ENCODE data around the gene CCN5.

Gene CCN5

DNA sequence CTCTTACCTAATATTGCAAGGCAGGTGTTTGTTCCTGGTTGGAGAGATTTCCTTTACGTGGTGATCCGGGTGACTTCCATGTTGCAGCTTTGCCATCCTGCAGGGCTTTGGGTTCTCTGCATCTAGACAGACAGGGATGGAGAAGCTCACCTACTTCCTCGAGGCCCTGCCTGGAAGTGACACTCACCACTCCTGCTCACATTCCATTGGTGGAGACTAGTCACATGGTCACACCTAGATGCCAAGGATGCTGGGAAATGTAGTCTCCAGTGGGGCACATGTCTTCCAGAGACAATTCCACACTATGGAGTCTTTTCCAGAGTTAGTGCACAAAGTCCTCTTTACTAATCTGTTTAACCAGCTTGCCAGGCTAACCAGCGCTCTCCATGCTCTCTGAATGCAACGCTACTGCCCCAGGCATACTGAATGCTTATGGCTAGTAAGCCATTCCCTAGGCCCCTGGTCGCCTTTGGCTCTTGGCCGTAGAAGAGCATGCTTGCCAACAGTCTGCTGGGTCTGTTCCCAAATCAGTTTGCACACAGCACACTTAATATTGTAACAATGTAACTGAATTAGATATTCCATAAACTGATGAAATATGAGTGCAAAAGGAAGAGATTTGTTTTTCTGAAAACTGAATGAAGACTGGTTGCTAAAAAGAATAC is 23.8 kb downstream of the CCN5 start:
- H3K9ac ChIP-seq (ENCODE audit: low read depth, low read length, poor library complexity, severe bottlenecking) = no peak overlapping the region
- H2AFZ ChIP-seq (ENCODE audit: low read length) = peak overlapping the region; percentile 63; the same call in 1 of the 2 replicates
- H4K20me1 ChIP-seq (ENCODE audit: insufficient read depth, low read length, poor library complexity, severe bottlenecking) = no peaks in the 10 kb centered on the region
- no peaks in the 10 kb centered on the region for H3K36me3 ChIP-seq (ENCODE audit: insufficient read depth, low read length)
- no peaks in the 10 kb centered on the region for H3K9me3 ChIP-seq (ENCODE audit: insufficient read depth, low read depth, low read length)
- H3F3A ChIP-seq (ENCODE audit: low read depth) = no peaks in the 10 kb centered on the region
- no peaks in the 10 kb centered on the region for H3K79me2 ChIP-seq (ENCODE audit: insufficient read depth, low read length)
- H3K4me1 ChIP-seq (ENCODE audit: insufficient read depth, low read length, poor library complexity, severe bottlenecking) = peaks cover 9% of the 10 kb centered on the region
- TF ChIP-seq, protein P1, sequence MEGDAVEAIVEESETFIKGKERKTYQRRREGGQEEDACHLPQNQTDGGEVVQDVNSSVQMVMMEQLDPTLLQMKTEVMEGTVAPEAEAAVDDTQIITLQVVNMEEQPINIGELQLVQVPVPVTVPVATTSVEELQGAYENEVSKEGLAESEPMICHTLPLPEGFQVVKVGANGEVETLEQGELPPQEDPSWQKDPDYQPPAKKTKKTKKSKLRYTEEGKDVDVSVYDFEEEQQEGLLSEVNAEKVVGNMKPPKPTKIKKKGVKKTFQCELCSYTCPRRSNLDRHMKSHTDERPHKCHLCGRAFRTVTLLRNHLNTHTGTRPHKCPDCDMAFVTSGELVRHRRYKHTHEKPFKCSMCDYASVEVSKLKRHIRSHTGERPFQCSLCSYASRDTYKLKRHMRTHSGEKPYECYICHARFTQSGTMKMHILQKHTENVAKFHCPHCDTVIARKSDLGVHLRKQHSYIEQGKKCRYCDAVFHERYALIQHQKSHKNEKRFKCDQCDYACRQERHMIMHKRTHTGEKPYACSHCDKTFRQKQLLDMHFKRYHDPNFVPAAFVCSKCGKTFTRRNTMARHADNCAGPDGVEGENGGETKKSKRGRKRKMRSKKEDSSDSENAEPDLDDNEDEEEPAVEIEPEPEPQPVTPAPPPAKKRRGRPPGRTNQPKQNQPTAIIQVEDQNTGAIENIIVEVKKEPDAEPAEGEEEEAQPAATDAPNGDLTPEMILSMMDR (conservative IDR thresholded peaks at IDR 0.05; ENCODE audit: low read length) = no peak
- no peak for TF ChIP-seq EZH2phosphoT487 (IDR thresholded peaks at IDR 0.05; ENCODE audit: borderline replicate concordance)
- H3K27me3 ChIP-seq (ENCODE audit: insufficient read depth, low read length, poor library complexity, severe bottlenecking) = peaks cover 29% of the 10 kb centered on the region
- H3K9me2 ChIP-seq (replicated peaks; ENCODE audit: low read depth, low read length) = no peaks in the 10 kb centered on the region
- H3K4me2 ChIP-seq (ENCODE audit: low read depth, low read length, poor library complexity, severe bottlenecking) = peak overlapping the region; percentile 81
- peak overlapping the region; percentile 73 for H3K4me3 ChIP-seq (ENCODE audit: low read length, poor library complexity, severe bottlenecking)

DNA sequence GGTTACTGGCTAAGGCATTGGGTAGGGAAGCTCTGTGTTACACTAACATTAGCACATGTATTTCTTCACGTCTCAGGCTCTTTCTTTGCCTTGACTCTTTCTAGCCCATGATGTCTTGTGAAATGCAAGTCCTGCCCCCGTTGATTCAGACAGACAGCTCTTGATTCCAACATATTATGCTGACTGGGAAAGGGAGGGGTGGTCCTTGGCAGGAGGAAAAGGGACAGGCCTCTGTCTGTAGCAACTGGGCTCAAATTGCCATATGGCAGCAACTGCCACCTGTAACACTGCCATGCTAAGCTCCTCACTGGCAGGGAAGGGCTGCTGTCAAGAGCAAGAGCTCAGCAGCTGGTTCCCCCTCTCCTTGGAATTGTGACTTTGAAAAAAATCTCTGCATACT is 24.8 kb downstream of the CCN5 start:
- H3K9me2 ChIP-seq (replicated peaks; ENCODE audit: low read depth, low read length) = no peaks in the 10 kb centered on the region
- H4K20me1 ChIP-seq (ENCODE audit: insufficient read depth, low read length, poor library complexity, severe bottlenecking) = no peaks in the 10 kb centered on the region
- peaks cover 9% of the 10 kb centered on the region for H3K4me1 ChIP-seq (ENCODE audit: insufficient read depth, low read length, poor library complexity, severe bottlenecking)
- no peaks in the 10 kb centered on the region for H3K79me2 ChIP-seq (ENCODE audit: insufficient read depth, low read length)
- H3K27me3 ChIP-seq (ENCODE audit: insufficient read depth, low read length, poor library complexity, severe bottlenecking) = peaks cover 29% of the 10 kb centered on the region
- no peak overlapping the region for H3K4me2 ChIP-seq (ENCODE audit: low read depth, low read length, poor library complexity, severe bottlenecking)
- no peaks in the 10 kb centered on the region for H3K9me3 ChIP-seq (ENCODE audit: insufficient read depth, low read depth, low read length)
- H3F3A ChIP-seq (ENCODE audit: low read depth) = no peaks in the 10 kb centered on the region
- no peak overlapping the region for H2AFZ ChIP-seq (ENCODE audit: low read length)
- TF ChIP-seq EZH2phosphoT487 (IDR thresholded peaks at IDR 0.05; ENCODE audit: borderline replicate concordance) = no peak
- TF ChIP-seq, protein P1 (conservative IDR thresholded peaks at IDR 0.05; ENCODE audit: low read length) = no peak
- no peaks in the 10 kb centered on the region for H3K36me3 ChIP-seq (ENCODE audit: insufficient read depth, low read length)
- no peak overlapping the region for H3K4me3 ChIP-seq (ENCODE audit: low read length, poor library complexity, severe bottlenecking)
- H3K9ac ChIP-seq (ENCODE audit: low read depth, low read length, poor library complexity, severe bottlenecking) = no peak overlapping the region

DNA sequence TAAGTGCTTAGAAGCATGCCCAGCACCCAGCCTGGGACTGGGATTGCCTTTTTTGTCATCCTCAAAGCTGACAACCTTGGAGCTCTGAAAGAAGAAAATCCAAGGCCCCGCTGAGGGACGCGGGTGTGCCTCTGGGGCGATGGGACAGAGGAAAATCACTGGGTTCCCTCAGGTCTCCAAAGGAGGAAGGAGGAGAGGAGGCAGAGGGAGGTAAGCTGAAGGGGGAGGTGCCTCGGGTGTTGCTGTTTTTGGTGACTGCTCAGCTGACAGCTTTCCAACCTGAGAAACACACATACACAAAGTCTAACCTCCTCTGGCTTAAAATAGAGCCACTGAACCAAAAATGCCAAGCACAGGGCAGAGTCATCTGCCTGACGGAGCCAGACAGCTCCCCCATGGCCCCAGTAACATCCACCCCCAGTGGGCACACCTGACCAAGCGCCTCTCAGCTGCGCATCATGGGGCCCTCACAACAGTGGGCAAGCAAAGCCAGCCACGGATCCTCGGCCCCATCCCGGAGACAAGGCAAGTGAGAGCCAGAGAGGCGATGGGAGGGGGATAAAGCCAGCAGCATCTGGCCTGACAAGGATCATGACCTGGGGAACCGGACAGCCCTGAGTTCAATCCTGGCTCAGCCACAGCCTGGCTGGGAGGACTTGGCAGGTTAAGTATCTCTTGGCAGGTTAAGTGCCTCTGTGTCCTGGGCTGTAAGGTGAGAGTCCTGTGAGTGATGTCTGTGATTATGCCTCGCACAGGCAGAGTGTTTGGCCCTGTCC is 27.3 kb downstream of the CCN5 start:
- Histone ChIP-seq H4K20me1 (ENCODE audit: insufficient read depth, low read length, poor library complexity, severe bottlenecking) (no peaks in the 10 kb centered on the region), H3K36me3 (ENCODE audit: insufficient read depth, low read length) (no peaks in the 10 kb centered on the region), H3F3A (ENCODE audit: low read depth) (no peaks in the 10 kb centered on the region), H3K4me2 (ENCODE audit: low read depth, low read length, poor library complexity, severe bottlenecking) (no peak overlapping the region), H3K79me2 (ENCODE audit: insufficient read depth, low read length) (no peaks in the 10 kb centered on the region), H3K9me3 (ENCODE audit: insufficient read depth, low read depth, low read length) (no peaks in the 10 kb centered on the region), H3K4me1 (ENCODE audit: insufficient read depth, low read length, poor library complexity, severe bottlenecking) (peaks cover 2% of the 10 kb centered on the region), H3K9me2 (replicated peaks; ENCODE audit: low read depth, low read length) (no peaks in the 10 kb centered on the region), H2AFZ (ENCODE audit: low read length) (no peak overlapping the region), H3K9ac (ENCODE audit: low read depth, low read length, poor library complexity, severe bottlenecking) (no peak overlapping the region), H3K27me3 (ENCODE audit: insufficient read depth, low read length, poor library complexity, severe bottlenecking) (peaks cover 40% of the 10 kb centered on the region), H3K4me3 (ENCODE audit: low read length, poor library complexity, severe bottlenecking) (no peak overlapping the region)
- no peak for TF ChIP-seq EZH2phosphoT487 (IDR thresholded peaks at IDR 0.05; ENCODE audit: borderline replicate concordance)
- TF ChIP-seq, protein P1 (conservative IDR thresholded peaks at IDR 0.05; ENCODE audit: low read length) = no peak
